Uterus (tissue), 2 donors: ENCODE data around the gene C2orf15.

ENCODE experiments used
- POLR2A ChIP-seq, 2 donors: fragments of 450-650 bp; IDR thresholded peaks; one replicate each; pipeline ENCODE4 v1.6.1; 2016; ENCODE audit warnings: antibody characterized with exemption in 2 of 2, mild to moderate bottlenecking in 1 of 2, moderate library complexity in 1 of 2
- TF ChIP-seq, protein P1 (sequence below), 4 experiments: fragments of 200-600 bp in 2 of 4; fragments of 450-650 bp in 2 of 4; sonication (generic) in 2 of 4; IDR thresholded peaks; one replicate each; pipeline ENCODE4 v1.5.1; 2016 to 2019; ENCODE audit warnings: antibody characterized with exemption in 4 of 4, mild to moderate bottlenecking in 2 of 4, moderate library complexity in 1 of 4

DNA sequence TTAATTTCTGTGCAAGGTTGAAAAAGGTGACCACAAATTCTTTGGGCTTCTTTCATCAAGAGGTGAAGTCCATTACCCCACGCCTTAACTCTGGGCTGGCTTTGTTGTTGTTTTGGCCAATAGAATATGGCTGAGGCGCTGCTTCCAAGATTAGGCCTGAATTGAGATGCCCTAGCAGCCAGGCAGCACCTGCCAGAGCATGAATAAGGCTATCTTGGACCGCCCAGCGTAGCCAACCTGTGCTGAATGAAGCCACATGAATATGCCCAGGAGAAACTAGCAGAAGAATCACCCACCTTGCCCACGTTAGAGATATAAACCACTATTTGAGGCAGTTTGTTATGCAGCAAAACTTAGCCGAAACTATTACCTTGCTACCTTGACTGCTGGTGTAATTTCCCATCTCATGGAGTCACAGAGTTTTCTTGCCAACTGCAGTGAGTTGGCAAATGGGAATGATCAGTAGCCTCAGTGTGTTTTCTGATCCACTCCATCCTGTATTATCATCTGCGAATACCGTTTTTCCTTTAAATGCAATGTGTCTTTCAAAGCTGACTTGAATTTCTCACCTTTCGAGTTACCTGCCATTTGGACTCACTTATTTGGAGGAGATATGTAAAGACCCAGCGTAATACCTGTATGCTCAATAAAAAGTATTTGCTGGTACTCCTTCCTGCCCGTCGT lies 12.6 kb downstream of the C2orf15 start:
- no peak for TF ChIP-seq POLR2A (IDR thresholded peaks at IDR 0.05)
- TF ChIP-seq, protein P1, sequence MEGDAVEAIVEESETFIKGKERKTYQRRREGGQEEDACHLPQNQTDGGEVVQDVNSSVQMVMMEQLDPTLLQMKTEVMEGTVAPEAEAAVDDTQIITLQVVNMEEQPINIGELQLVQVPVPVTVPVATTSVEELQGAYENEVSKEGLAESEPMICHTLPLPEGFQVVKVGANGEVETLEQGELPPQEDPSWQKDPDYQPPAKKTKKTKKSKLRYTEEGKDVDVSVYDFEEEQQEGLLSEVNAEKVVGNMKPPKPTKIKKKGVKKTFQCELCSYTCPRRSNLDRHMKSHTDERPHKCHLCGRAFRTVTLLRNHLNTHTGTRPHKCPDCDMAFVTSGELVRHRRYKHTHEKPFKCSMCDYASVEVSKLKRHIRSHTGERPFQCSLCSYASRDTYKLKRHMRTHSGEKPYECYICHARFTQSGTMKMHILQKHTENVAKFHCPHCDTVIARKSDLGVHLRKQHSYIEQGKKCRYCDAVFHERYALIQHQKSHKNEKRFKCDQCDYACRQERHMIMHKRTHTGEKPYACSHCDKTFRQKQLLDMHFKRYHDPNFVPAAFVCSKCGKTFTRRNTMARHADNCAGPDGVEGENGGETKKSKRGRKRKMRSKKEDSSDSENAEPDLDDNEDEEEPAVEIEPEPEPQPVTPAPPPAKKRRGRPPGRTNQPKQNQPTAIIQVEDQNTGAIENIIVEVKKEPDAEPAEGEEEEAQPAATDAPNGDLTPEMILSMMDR (IDR thresholded peaks at IDR 0.05) = no peak
